ENCODE data around the gene WDR1.
A peak's percentile ranks its signal among the peaks of the same experiment; 100 is the strongest.

WDR1 gene

GRCh38 chr4:10108818-10109783 is 7.5 kb downstream of the WDR1 start:
- Histone ChIP-seq H3K27me3 (ENCODE audit: control insufficient read depth, insufficient read depth, low read length) (no peaks in the 10 kb centered on the region), H3K4me1 (ENCODE audit: control insufficient read depth, insufficient read depth, low read length) (peaks cover 53% of the 10 kb centered on the region), H3K4me3 (ENCODE audit: low read length) (no peak overlapping the region), H3K36me3 (ENCODE audit: control insufficient read depth, insufficient read depth, low read length) (peaks cover 18% of the 10 kb centered on the region), H3K9ac (ENCODE audit: low read length) (no peak overlapping the region), H3K9me3 (ENCODE audit: control insufficient read depth, low read length) (no peaks in the 10 kb centered on the region)

GRCh38 chr4:10108391-10108790 is 8.2 kb downstream of the WDR1 start:
- peaks cover 14% of the 10 kb centered on the region for H3K36me3 ChIP-seq (ENCODE audit: control insufficient read depth, insufficient read depth, low read length)
- no peak overlapping the region for H3K4me3 ChIP-seq (ENCODE audit: low read length)
- H3K9me3 ChIP-seq (ENCODE audit: control insufficient read depth, low read length) = no peaks in the 10 kb centered on the region
- H3K9ac ChIP-seq (ENCODE audit: low read length) = no peak overlapping the region
- no peaks in the 10 kb centered on the region for H3K27me3 ChIP-seq (ENCODE audit: control insufficient read depth, insufficient read depth, low read length)
- peaks cover 49% of the 10 kb centered on the region for H3K4me1 ChIP-seq (ENCODE audit: control insufficient read depth, insufficient read depth, low read length)

- Histone ChIP-seq H3K9ac (ENCODE audit: low read length) (peak overlapping the region; percentile 42), H3K4me3 (ENCODE audit: low read length) (no peak overlapping the region), H3K4me1 (ENCODE audit: control insufficient read depth, insufficient read depth, low read length) (peaks cover 54% of the 10 kb centered on the region), H3K9me3 (ENCODE audit: control insufficient read depth, low read length) (no peaks in the 10 kb centered on the region), H3K27me3 (ENCODE audit: control insufficient read depth, insufficient read depth, low read length) (no peaks in the 10 kb centered on the region), H3K36me3 (ENCODE audit: control insufficient read depth, insufficient read depth, low read length) (peaks cover 10% of the 10 kb centered on the region)
These were observed 9.2 kb downstream of the WDR1 start for GRCh38 chr4:10107111-10108091.

GRCh38 chr4:10106421-10107039 is 10.1 kb downstream of the WDR1 start:
- no peak overlapping the region for H3K4me3 ChIP-seq (ENCODE audit: low read length)
- H3K9ac ChIP-seq (ENCODE audit: low read length) = peak overlapping the region; percentile 42
- H3K9me3 ChIP-seq (ENCODE audit: control insufficient read depth, low read length) = no peaks in the 10 kb centered on the region
- H3K36me3 ChIP-seq (ENCODE audit: control insufficient read depth, insufficient read depth, low read length) = peaks cover 8% of the 10 kb centered on the region
- peaks cover 54% of the 10 kb centered on the region for H3K4me1 ChIP-seq (ENCODE audit: control insufficient read depth, insufficient read depth, low read length)
- no peaks in the 10 kb centered on the region for H3K27me3 ChIP-seq (ENCODE audit: control insufficient read depth, insufficient read depth, low read length)

GRCh38 chr4:10105920-10106319 is 10.7 kb downstream of the WDR1 start:
- Histone ChIP-seq H3K4me1 (ENCODE audit: control insufficient read depth, insufficient read depth, low read length) (peaks cover 60% of the 10 kb centered on the region), H3K36me3 (ENCODE audit: control insufficient read depth, insufficient read depth, low read length) (peaks cover 8% of the 10 kb centered on the region), H3K9me3 (ENCODE audit: control insufficient read depth, low read length) (no peaks in the 10 kb centered on the region), H3K27me3 (ENCODE audit: control insufficient read depth, insufficient read depth, low read length) (no peaks in the 10 kb centered on the region), H3K4me3 (ENCODE audit: low read length) (no peak overlapping the region), H3K9ac (ENCODE audit: low read length) (no peak overlapping the region)

- Histone ChIP-seq H3K4me1 (ENCODE audit: control insufficient read depth, insufficient read depth, low read length) (peaks cover 60% of the 10 kb centered on the region), H3K9ac (ENCODE audit: low read length) (no peak overlapping the region), H3K4me3 (ENCODE audit: low read length) (no peak overlapping the region), H3K36me3 (ENCODE audit: control insufficient read depth, insufficient read depth, low read length) (peaks cover 8% of the 10 kb centered on the region), H3K9me3 (ENCODE audit: control insufficient read depth, low read length) (no peaks in the 10 kb centered on the region), H3K27me3 (ENCODE audit: control insufficient read depth, insufficient read depth, low read length) (no peaks in the 10 kb centered on the region)
These were observed 11.2 kb downstream of the WDR1 start for GRCh38 chr4:10105421-10105820.

GRCh38 chr4:10104991-10105276 is 11.7 kb downstream of the WDR1 start:
- no peak overlapping the region for H3K4me3 ChIP-seq (ENCODE audit: low read length)
- H3K4me1 ChIP-seq (ENCODE audit: control insufficient read depth, insufficient read depth, low read length) = peaks cover 60% of the 10 kb centered on the region
- peaks cover 9% of the 10 kb centered on the region for H3K36me3 ChIP-seq (ENCODE audit: control insufficient read depth, insufficient read depth, low read length)
- no peak overlapping the region for H3K9ac ChIP-seq (ENCODE audit: low read length)
- no peaks in the 10 kb centered on the region for H3K27me3 ChIP-seq (ENCODE audit: control insufficient read depth, insufficient read depth, low read length)
- no peaks in the 10 kb centered on the region for H3K9me3 ChIP-seq (ENCODE audit: control insufficient read depth, low read length)

- H3K27me3 ChIP-seq (ENCODE audit: control insufficient read depth, insufficient read depth, low read length) = no peaks in the 10 kb centered on the region
- H3K36me3 ChIP-seq (ENCODE audit: control insufficient read depth, insufficient read depth, low read length) = peaks cover 14% of the 10 kb centered on the region
- H3K9me3 ChIP-seq (ENCODE audit: control insufficient read depth, low read length) = no peaks in the 10 kb centered on the region
- H3K4me1 ChIP-seq (ENCODE audit: control insufficient read depth, insufficient read depth, low read length) = peaks cover 57% of the 10 kb centered on the region
- H3K9ac ChIP-seq (ENCODE audit: low read length) = no peak overlapping the region
- H3K4me3 ChIP-seq (ENCODE audit: low read length) = no peak overlapping the region
These were observed 12.2 kb downstream of the WDR1 start for GRCh38 chr4:10104211-10104990.

- Histone ChIP-seq H3K27me3 (ENCODE audit: control insufficient read depth, insufficient read depth, low read length) (no peaks in the 10 kb centered on the region), H3K9me3 (ENCODE audit: control insufficient read depth, low read length) (no peaks in the 10 kb centered on the region), H3K36me3 (ENCODE audit: control insufficient read depth, insufficient read depth, low read length) (peaks cover 28% of the 10 kb centered on the region), H3K9ac (ENCODE audit: low read length) (no peak overlapping the region), H3K4me3 (ENCODE audit: low read length) (no peak overlapping the region), H3K4me1 (ENCODE audit: control insufficient read depth, insufficient read depth, low read length) (peaks cover 41% of the 10 kb centered on the region)
These were observed 13.9 kb downstream of the WDR1 start for GRCh38 chr4:10102474-10103332.

- H3K36me3 ChIP-seq (ENCODE audit: control insufficient read depth, insufficient read depth, low read length) = peaks cover 35% of the 10 kb centered on the region
- no peak overlapping the region for H3K9ac ChIP-seq (ENCODE audit: low read length)
- H3K4me1 ChIP-seq (ENCODE audit: control insufficient read depth, insufficient read depth, low read length) = peaks cover 41% of the 10 kb centered on the region
These were observed 14.7 kb downstream of the WDR1 start for GRCh38 chr4:10101671-10102473.

More at GRCh38 chr4:10101671-10102473, 14.7 kb downstream of the WDR1 start:
- Histone ChIP-seq H3K4me3 (ENCODE audit: low read length) (no peak overlapping the region), H3K27me3 (ENCODE audit: control insufficient read depth, insufficient read depth, low read length) (no peaks in the 10 kb centered on the region), H3K9me3 (ENCODE audit: control insufficient read depth, low read length) (no peaks in the 10 kb centered on the region)

All from mucosa of stomach (tissue), 1 donor.